Endothelial cell of umbilical vein (primary cell): ENCODE data around the gene MYOZ3. TPM values are rescaled to one million over a fixed set of nuclear protein-coding genes. Genes with fewer than 3 reads are reported as not detected.

Experiments used
- BruUV-seq: library from RNA; stranded (reverse); fragments of 400-500 nt; replicated peaks from 2 replicates; lab custom pipeline; 2021; lab: Mats Ljungman, UMichigan
- CTCF ChIA-PET: fragments of 300-600, 350-600 bp; sonication (Branson Sonifier 250); formaldehyde crosslinking; loops from one replicate; lab custom pipeline; 2021; ENCODE audit warnings: antibody characterized with exemption, inconsistent platforms; lab: Charles Lee
- POLR2A ChIA-PET: fragments of 300-600, 350-600 bp; sonication (Branson Sonifier 250); formaldehyde crosslinking; loops from one replicate; lab custom pipeline; 2021; ENCODE audit warnings: antibody characterized with exemption, inconsistent platforms; lab: Charles Lee
- DNase-seq: peaks from one replicate; pipeline ENCODE4 v3.0.0-alpha.2; 2011; ENCODE audit warnings: low read depth, low spot score
- FAIRE-seq: peaks from 2 replicates; lab custom pipeline; 2011; peaks lifted over from hg19 to GRCh38; lab: Jason Lieb, UNC
- H2AFZ ChIP-seq: 2 replicates; pipeline ENCODE4 v1.6.0; 2012; ENCODE audit warnings: low read depth, low read length, control low read depth, inconsistent platforms
- H3K27ac ChIP-seq: 2 replicates; pipeline ENCODE4 v1.5.1; 2011; ENCODE audit warnings: low read depth, mild to moderate bottlenecking, control low read depth, low read length, moderate library complexity; ENCODE audit not compliant: insufficient read depth
- H3K27me3 ChIP-seq, 2 experiments: 2 replicates each; pipeline versions ENCODE4 v1.6.0 to v1.6.1; 2011; ENCODE audit warnings: low read length in 2 of 2, mixed read lengths in 1 of 2; ENCODE audit not compliant: control insufficient read depth in 2 of 2, insufficient read depth in 2 of 2
- H3K36me3 ChIP-seq, 2 experiments: 2 replicates in 1 of 2; 3 replicates in 1 of 2; pipeline ENCODE4 v1.5.1; 2011; ENCODE audit warnings: low read length in 2 of 2, mild to moderate bottlenecking in 1 of 2, moderate library complexity in 1 of 2; ENCODE audit not compliant: control insufficient read depth in 2 of 2, insufficient read depth in 2 of 2; ENCODE audit errors: extremely low read depth in 1 of 2
- H3K4me1 ChIP-seq: 3 replicates; pipeline ENCODE4 v1.5.1; 2011; ENCODE audit warnings: mild to moderate bottlenecking, low read length; ENCODE audit not compliant: control insufficient read depth, insufficient read depth; ENCODE audit errors: extremely low read depth
- H3K4me2 ChIP-seq: 2 replicates; pipeline ENCODE4 v1.6.1; 2011; ENCODE audit warnings: low read length, control low read depth, mixed read lengths; ENCODE audit not compliant: insufficient read depth
- H3K4me3 ChIP-seq, 3 experiments: fragments of 200-600 bp in 1 of 3; sonication (generic), shearing (Covaris generic) in 1 of 3; replicated peaks in 1 of 3; 2 replicates each; pipeline ENCODE4 v1.5.1; 2011 to 2016; ENCODE audit warnings: control low read depth in 3 of 3, low read length in 3 of 3, mild to moderate bottlenecking in 2 of 3, inconsistent platforms in 1 of 3, low read depth in 1 of 3, moderate library complexity in 1 of 3; ENCODE audit not compliant: insufficient read depth in 1 of 3
- H3K79me2 ChIP-seq: 2 replicates; pipeline ENCODE4 v1.6.0; 2012; ENCODE audit warnings: low read length, inconsistent platforms; ENCODE audit not compliant: control insufficient read depth, insufficient read depth
- H3K9ac ChIP-seq: replicated peaks from 2 replicates; pipeline ENCODE3; 2011; ENCODE audit warnings: low read length, control low read depth; ENCODE audit not compliant: insufficient read depth; ENCODE audit errors: extremely low read depth
- H3K9me1 ChIP-seq: replicated peaks from 3 replicates; pipeline ENCODE4 v1.6.0; 2011; ENCODE audit warnings: mild to moderate bottlenecking, low read length; ENCODE audit not compliant: control insufficient read depth, insufficient read depth; ENCODE audit errors: extremely low read depth
- H3K9me3 ChIP-seq: replicated peaks from 2 replicates; pipeline ENCODE4 v1.5.1; 2012; ENCODE audit warnings: low read length, inconsistent platforms; ENCODE audit not compliant: control insufficient read depth, insufficient read depth
- H4K20me1 ChIP-seq: replicated peaks from 2 replicates; pipeline ENCODE3; 2011; ENCODE audit warnings: mild to moderate bottlenecking, low read length; ENCODE audit not compliant: control insufficient read depth, insufficient read depth; ENCODE audit errors: extremely low read depth
- EZH2 ChIP-seq: IDR thresholded peaks from 2 replicates; pipeline ENCODE4 v1.6.1; 2012; ENCODE audit warnings: borderline replicate concordance, low read depth, mild to moderate bottlenecking, moderate library complexity, low read length, inconsistent platforms; ENCODE audit not compliant: severe bottlenecking
- FOS ChIP-seq: IDR thresholded peaks from 2 replicates; pipeline ENCODE4 v1.6.1; 2011; ENCODE audit warnings: mild to moderate bottlenecking, low read length, moderate library complexity, borderline replicate concordance; ENCODE audit not compliant: insufficient read depth
- JUN ChIP-seq: IDR thresholded peaks from 2 replicates; pipeline ENCODE4 v1.6.1; 2011; ENCODE audit warnings: borderline replicate concordance, low read depth; ENCODE audit not compliant: insufficient read length, insufficient read depth
- POLR2AphosphoS5 ChIP-seq: IDR thresholded peaks from 2 replicates; pipeline ENCODE4 v1.6.1; 2012; ENCODE audit warnings: low read depth, mild to moderate bottlenecking, control low read depth, low read length, moderate library complexity; ENCODE audit not compliant: insufficient read depth
- dilution Hi-C: fragments of 300-500 bp; cut with MboI; formaldehyde crosslinking; loops from one replicate; pipeline ENCODE4 v1.15.0; 2019; ENCODE audit warnings: low sequenced_read_pairs; ENCODE audit not compliant: extremely low pct_ligation_motif_present
- intact Hi-C: fragments of 100-400 bp; cut with micrococcal nuclease; formaldehyde crosslinking; loops from one replicate; pipeline ENCODE4 v1.10.0; 2022
- polyA plus RNA-seq, 4 experiments: library from polyadenylated mRNA; depleted of rRNA in 3 of 4; stranded (reverse) in 3 of 4; unstranded in 1 of 4; fragments of >200 nt; gene quantifications; 2 replicates each; pipeline versions ENCODE4 v1.2.1 to v1.2.3, GENCODE V29; 2011 to 2012; ENCODE audit warnings: missing spikeins in 1 of 4
- total RNA-seq: library from RNA; stranded (reverse); gene quantifications from 2 replicates; pipeline ENCODE4 v1.2.3, GENCODE V29; 2021

The MYOZ3 gene
- total and polyA plus RNA-seq, 2 donors (not counting 3 experiments of a cell fraction or from before 2014, with no cell fraction given) = 0.43 to 1.1 TPM

DNA sequence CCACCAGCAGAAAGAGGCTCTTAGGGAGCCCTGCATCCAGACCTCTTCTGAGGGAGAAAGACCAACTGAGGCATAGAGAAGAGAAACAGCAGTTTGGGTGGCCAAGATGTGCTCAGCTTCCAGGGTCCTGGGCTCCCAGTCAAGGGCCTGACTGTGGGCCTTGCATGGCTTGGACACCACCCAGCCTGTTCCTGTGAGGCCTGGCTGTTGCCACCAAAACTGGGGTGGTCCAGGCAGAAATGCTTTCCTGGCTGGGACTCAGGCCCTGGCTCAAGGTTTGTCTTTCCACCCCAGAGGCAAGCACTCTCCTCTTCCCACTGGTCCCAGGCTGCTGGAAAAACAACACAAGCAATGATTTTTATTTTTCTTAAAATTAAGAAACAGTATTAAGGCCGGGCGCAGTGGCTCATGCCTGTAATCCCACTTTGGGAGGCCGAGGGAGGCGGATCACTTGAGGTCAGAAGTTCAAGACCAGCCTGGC is 13.3 kb downstream of the MYOZ3 start:
- Histone ChIP-seq H3K4me1 (peaks cover 13% of the 10 kb centered on the region), H3K79me2 (no peaks in the 10 kb centered on the region), H3K27me3 (peaks cover 2 to 12% of the 10 kb centered on the region in 2 experiments), H3K27ac (no peak overlapping the region), H3K36me3 (no peaks in the 10 kb centered on the region), H3K9me1 (no peaks in the 10 kb centered on the region), H3K9me3 (no peaks in the 10 kb centered on the region), H3K4me3 (no peak overlapping the region), H2AFZ (no peak overlapping the region), H3K9ac (no peak overlapping the region), H3K4me2 (no peak overlapping the region), H4K20me1 (no peaks in the 10 kb centered on the region)
- dilution Hi-C loops (no loop called here), intact Hi-C loops (no loop called here)
- ChIA-PET POLR2A (no interaction called here), CTCF (interaction anchor here (3.0 kb wide), 1 partner anchor 26 kb away, joined by 16 read pairs; the partner anchor contains the start of gene RBM22)
- FAIRE-seq (no peak), DNase-seq (no peak)
- BruUV-seq = no TSS peak
- TF ChIP-seq JUN (no peak), POLR2AphosphoS5 (no peak), FOS (no peak)

DNA sequence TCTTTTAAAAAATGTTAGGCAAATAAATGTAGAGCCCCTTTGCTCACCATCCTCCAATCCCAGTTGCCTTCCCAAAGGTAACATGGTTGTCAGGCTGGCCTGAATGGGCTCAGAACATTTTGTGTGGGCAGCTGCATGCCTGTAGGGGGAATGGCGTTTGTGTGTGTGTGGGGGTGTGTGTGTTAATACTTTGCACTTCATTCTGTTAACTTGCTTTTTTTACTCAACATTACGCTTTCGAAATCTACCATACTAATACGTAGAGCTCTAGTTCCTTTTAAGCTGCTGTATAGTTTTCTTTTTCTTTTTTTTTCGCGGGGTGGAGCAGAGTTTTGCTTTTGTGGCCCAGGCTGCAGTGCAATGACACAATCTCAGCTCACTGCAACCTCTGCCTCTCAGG is 14.0 kb downstream of the MYOZ3 start:
- H3K4me3 ChIP-seq = no peak overlapping the region
- dilution Hi-C loops (no loop called here), intact Hi-C loops (no loop called here)
- ChIA-PET CTCF (interaction anchor here (2.5 kb wide), 1 partner anchor 25 kb away, joined by 10 read pairs; the partner anchor contains the start of gene RBM22), POLR2A (no interaction called here)
- peaks cover 13% of the 10 kb centered on the region for H3K4me1 ChIP-seq
- H4K20me1 ChIP-seq = no peaks in the 10 kb centered on the region
- H3K27me3 ChIP-seq = peaks cover under 1 to 12% of the 10 kb centered on the region in 2 experiments
- H3K9me1 ChIP-seq = no peaks in the 10 kb centered on the region
- H3K36me3 ChIP-seq = no peaks in the 10 kb centered on the region
- TF ChIP-seq EZH2 (no peak), JUN (no peak), POLR2AphosphoS5 (no peak)
- FAIRE-seq = no peak
- H3K79me2 ChIP-seq = no peaks in the 10 kb centered on the region
- no TSS peak for BruUV-seq
- H2AFZ ChIP-seq = no peak overlapping the region
- no peaks in the 10 kb centered on the region for H3K9me3 ChIP-seq
- H3K4me2 ChIP-seq = no peak overlapping the region
- DNase-seq = no peak
- H3K9ac ChIP-seq = no peak overlapping the region
- no peak overlapping the region for H3K27ac ChIP-seq
